NCI-H2171 treated with DMSO at 0.1 percent for 48 hours (cell line): Measurements from ENCODE around the gene MNAT1.
"Not testable (repeated sequence)": the region's sequence is repeated elsewhere in the genome, so short reads cannot be mapped to it uniquely, and the experiment has no call there.

Experiments
- DNase-seq: peaks from one replicate; lab custom pipeline; 2025; lab: John Stamatoyannopoulos, UW

Gene MNAT1

GRCh38 chr14:60805841-60806430 is 71.4 kb downstream of the MNAT1 start:
- no peak for DNase-seq

GRCh38 chr14:60807247-60807646 is 72.7 kb downstream of the MNAT1 start:
- DNase-seq: no peak

DNA sequence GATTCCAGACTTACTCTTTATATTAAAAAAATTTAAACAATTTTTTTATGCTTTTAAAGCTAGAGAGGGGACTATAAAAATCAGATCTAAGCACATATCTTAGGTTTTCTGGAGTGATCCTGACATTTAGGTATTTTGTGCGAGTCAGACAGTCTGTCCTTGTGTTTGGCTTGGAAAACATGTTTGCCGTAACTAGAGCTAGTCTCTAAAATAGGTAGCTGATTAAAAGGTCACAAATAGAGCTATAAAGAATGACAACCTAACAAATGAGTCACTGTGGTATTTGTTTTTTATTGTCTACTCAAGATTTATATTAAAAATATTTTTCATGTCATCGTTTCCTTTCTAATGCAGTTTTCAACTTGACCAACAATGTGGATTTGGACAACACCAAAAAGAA is 73.4 kb downstream of the MNAT1 start:
- DNase-seq: no peak

GRCh38 chr14:60812987-60813386 is 78.4 kb downstream of the MNAT1 start:
- DNase-seq: no peak

DNA sequence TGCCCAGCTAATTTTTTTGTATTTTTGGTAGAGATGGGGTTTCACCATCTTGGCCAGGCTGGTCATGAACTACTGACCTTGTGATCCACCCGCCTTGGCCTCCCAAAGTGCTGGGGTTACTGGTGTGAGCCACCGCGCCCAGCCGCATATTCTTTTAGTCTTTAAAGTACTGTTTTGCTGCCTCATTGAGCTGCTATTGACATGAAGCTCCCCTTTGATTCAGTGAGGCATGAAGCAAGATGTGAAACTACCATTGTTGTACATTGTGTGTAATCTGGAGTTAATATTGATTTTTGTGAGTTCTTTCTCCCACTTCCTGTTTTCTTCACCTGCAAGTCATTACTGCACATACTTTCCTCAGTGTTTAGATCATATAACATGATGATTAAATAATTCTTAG is 80.8 kb downstream of the MNAT1 start:
- no peak for DNase-seq

- no peak for DNase-seq
Measured at GRCh38 chr14:60817113-60817512, 82.6 kb downstream of the MNAT1 start.

DNA sequence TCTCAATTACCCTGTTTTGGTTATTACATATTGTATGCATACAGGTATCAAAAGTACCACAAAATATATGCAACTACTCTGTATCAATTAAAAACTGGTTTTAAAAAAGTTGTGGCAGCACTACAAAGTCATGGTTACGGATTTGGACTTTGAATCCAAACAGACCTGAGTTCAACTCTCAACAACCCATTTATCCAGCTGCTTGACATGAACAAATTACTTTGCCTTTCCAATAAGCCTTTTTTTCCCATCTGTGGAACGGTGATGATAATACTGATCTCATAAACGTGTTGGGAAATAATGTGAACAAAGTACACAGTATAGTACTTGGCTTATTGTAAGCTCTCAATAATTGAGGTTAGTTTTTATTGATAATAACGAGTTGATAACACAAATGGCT is 85.0 kb downstream of the MNAT1 start:
- no peak for DNase-seq

DNA sequence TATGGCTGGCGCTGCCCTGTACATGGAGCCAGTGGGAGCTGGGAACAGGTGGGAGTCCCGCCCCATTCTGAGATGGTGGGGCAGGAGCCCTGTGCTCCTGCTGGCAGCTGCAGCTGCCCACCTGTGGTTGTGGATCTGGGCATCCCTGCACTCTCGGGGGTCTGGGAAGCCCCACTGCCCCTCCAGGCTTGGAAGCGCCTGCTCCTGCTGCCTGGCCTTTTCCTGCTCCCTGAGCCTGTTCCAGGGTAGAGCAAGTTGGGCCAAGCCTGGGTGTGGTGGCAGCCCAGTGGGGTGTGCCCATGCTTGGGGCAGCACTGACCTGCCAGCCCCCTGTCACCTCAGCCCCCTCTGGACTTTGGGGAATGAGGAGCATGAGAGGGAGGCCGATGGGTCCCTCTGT is 104.0 kb downstream of the MNAT1 start:
- DNase-seq: no peak

- DNase-seq: no peak
Measured at GRCh38 chr14:60839057-60839456, 104.5 kb downstream of the MNAT1 start.

GRCh38 chr14:60839657-60840056 is 105.1 kb downstream of the MNAT1 start:
- no peak for DNase-seq

DNA sequence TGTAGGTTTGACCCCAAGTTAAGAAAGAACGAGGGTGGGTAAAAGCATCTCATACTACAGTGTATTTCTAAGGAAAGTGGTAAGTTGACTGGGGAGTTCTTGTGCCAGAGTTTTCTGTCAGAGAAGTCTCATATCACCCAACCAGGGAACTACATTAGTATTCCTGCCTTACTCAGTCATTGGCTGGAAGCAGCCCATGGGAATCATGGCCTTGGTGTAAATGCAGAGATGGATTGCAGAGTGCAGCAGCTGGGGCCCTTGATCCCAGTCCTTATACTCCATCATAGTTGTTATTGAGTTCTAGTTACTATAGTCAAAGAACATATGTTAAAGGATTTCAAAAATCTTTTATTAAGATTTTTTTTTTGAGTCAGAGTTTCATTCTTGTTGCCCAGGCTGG is 105.8 kb downstream of the MNAT1 start:
- no peak for DNase-seq

GRCh38 chr14:60845523-60845922 is 111.0 kb downstream of the MNAT1 start:
- DNase-seq: no peak

GRCh38 chr14:60848066-60848465 is 113.5 kb downstream of the MNAT1 start:
- DNase-seq: peak; percentile 4

- DNase-seq: not testable (repeated sequence)
Measured at GRCh38 chr14:60851692-60852091, 117.1 kb downstream of the MNAT1 start.

DNA sequence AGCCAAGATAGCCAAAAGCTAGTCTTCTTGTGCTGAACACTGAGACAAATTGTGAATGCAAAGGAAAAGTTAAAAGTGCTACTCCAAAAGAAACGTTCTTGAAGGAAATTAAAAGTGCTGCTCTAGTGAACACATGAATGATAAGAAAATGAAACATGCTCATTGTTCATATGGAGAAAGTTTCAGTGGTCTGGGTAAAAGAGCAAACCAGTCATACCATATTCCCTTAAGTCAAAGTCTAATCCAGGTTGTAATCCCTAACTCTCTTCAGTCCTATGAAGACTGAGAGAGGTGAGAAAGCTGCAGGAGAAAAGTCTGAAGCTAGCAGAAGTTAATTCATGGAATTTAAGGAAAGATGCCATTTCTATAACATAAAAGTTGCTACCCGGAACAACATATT is 121.5 kb downstream of the MNAT1 start:
- DNase-seq: no peak

DNA sequence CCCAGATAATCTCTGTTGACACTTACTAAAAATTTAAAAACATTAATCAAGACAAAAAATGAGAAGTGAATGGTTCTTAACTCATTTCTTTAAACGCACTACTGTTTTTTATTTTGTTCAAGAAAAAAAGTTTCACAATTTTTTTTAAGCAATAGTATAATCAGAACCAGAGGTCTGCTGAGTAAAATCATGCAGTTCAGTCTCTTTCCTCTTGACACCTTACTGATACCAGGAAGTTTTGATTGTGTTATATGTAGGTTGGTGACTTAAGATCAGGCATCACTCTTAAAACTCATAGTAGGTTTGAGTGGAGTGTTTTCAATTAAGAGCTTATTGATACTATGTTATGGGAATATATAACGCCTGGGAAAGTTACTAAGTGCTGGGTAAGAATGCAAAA is 125.0 kb downstream of the MNAT1 start:
- no peak for DNase-seq

DNA sequence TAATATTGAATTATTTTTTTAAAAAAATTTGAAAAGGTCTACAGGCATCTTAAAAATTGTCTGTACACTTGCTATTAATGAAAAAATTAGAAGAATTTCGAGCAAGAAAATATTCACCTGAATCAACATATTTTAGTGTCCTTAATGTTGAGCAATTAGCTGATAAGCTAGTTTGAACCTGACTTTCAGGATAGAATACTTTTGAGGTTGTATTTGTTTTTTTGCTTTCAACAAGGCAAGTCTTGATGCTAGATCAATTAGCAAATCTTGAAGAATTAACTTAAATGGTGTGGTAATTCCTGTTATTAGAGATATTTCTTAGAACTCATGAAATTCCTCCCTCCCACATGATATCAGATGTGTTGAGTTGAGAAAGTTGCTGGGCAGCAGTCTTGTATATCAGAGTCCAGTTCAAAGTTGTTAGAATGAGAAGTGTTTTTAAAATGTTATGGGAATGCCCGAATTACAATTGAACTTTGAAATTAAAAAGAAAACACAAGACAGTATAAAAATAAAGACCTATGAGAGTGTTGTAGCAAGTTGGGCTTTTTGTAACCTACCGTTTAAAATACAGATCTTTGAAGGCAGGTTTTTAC is 127.1 kb downstream of the MNAT1 start:
- no peak for DNase-seq

DNA sequence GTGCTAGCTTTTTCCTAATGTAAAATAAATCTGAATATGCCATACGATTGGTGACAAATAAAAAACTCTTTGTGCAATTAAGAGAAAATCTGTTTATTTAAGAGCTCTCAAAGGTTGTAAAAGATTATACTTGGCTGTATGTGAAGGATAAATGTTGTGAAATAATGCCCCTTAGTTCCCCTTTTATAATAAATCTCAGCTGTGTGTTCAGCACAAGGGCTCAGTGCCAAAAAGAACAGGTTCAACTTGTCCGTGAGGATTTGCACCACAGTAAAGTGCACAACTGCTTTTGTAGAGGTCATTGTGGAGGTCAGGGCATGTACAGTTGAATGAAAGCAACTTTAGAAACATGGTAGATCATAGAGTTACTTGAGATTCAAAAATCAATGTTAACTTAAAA is 127.7 kb downstream of the MNAT1 start:
- no peak for DNase-seq

DNA sequence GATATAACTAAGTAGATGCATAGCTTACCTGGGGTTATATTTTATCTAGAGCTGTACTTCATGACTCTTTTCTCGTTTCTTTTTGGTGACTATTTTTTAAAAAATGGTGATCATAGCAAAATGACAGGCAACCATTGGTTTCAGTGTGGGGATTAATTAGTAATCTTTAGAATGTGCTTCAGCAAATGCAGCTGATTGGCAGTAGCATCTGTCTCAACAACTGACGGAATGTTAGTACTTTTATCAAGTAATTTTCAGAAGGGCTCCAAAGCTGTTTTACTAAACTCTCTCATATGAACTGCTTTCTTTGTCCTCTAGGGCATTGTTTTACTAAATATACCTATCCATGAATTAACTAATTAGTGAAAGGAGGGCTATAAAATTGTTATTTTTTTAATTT is 128.7 kb downstream of the MNAT1 start:
- DNase-seq: no peak

DNA sequence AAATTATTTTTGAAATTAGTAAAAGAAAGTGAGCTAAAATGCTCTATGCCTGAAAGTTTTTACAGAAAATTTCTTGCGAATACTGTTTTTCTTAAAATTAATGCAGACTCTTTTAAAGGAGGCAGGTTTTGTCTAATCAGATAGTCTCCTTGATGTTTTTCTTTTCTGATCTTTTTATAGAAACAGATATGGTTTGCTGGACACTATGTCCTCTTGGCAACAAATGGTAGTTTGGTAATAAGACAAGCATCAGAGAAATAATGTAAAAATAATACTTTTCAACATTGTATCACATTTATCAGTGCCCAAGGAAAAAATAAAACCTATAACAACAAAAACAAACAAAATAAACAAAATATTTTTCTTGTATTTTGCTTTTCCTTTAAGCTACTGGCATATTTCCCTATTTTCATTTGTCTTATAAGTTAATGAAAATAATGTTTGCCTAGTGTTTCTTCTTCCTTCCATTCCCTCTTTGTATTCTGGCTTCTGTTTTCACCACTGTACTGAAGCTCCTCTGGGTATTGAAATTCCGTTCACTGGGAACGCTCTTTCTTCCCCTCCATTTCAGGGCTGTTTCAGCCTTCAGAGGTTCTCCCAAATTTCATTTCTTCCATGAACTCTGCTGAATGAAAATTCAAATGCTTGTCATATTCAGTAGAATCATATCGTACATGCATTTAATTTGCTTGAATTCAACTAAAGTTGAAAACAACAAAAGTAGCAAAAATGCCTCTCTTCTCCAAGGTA is 131.0 kb downstream of the MNAT1 start:
- DNase-seq: no peak

- no peak for DNase-seq
Measured at GRCh38 chr14:60867503-60868172, 133.1 kb downstream of the MNAT1 start.

DNA sequence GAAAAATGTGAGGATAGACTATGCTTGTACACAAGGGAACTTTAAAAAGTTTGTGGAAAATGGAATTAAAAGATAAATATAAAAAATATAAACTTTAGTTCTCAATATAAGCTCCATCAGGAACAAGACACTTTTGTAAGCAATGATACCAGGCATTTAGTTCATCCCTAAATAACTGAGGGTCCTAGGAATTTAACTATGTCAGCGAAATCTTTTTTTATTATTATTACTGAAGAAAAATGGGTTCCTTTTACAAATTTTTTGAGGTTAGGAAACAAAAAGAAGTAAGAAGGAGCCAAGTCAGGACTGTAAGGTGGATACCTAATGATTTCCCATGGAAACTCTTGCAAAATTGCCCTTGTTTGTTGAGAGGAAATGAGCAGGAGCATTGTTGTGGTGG is 143.6 kb downstream of the MNAT1 start:
- no peak for DNase-seq

GRCh38 chr14:60878536-60878935 is 144.0 kb downstream of the MNAT1 start:
- DNase-seq: no peak
